GM12878 (cell line): ENCODE measurements around the gene C2orf92.

ENCODE experiments used
- CTCF ChIP-seq, 3 experiments: IDR thresholded peaks in 2 of 3; conservative IDR thresholded peaks in 1 of 3; 2 replicates each; pipeline ENCODE4 v1.5.1; 2011; ENCODE audit warnings: low read depth in 3 of 3, low read length in 3 of 3, mild to moderate bottlenecking in 3 of 3, control low read depth in 2 of 3, moderate library complexity in 2 of 3, inconsistent platforms in 1 of 3, mixed read lengths in 1 of 3; ENCODE audit not compliant: control insufficient read depth in 2 of 3, insufficient read depth in 1 of 3; ENCODE audit errors: extremely low read depth in 1 of 3
- DPF2 ChIP-seq: fragments of 450-650 bp; IDR thresholded peaks from 2 replicates; pipeline ENCODE4 v1.6.1; 2017; ENCODE audit warnings: mild to moderate bottlenecking
- RAD21 ChIP-seq: IDR thresholded peaks from 2 replicates; pipeline ENCODE4 v1.6.1; 2011; ENCODE audit warnings: mild to moderate bottlenecking, low read depth, low read length, moderate library complexity; ENCODE audit not compliant: insufficient read depth

GRCh38 chr2:97739893-97740245 is 70.4 kb downstream of the C2orf92 start:
- TF ChIP-seq RAD21 (no peak), CTCF (IDR thresholded peaks at IDR 0.05 in 2 of 3, conservative IDR thresholded peaks at IDR 0.05 in 1 of 3; ENCODE audit: control insufficient read depth in 2 of 3, extremely low read depth in 1 of 3, insufficient read depth in 1 of 3, low read depth in 3 of 3, low read length in 3 of 3) (no peak), DPF2 (no peak)
